ENCODE measurements around the gene FOXL2NB. TPM values are rescaled to one million over a fixed set of nuclear protein-coding genes. Genes with fewer than 3 reads are reported as not detected.

The FOXL2NB gene
- total RNA-seq, 1 experiment from 2014 or later = 11.4 TPM

DNA sequence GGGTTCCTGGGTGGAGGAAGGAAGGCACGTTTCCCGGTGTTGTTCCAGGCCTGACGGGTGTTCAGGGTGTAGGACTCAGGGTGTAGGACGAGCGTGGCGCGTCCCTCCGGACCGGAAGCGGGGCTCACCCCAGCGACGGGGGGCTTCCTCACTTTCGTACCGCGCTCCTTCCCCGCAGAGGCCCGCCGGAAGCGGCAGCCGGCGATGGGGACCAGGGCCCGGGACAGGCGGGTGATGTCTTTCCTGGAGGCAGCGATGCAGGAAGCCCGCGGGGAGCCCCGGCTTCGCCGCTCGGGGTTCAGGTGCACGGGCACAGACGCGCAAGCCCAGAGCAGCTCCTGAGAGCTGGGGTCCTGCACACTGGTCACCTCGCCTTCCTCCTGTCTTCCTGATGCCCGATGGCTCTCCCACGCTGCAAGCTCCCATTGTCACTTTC lies 13.4 kb downstream of the FOXL2NB start:
- H3K4me3 ChIP-seq (ENCODE audit: low read depth in 2 of 2, low read length in 2 of 2) = no peak overlapping the region
- DNase-seq (ENCODE audit: low read depth, low spot score) (no peak), ATAC-seq (no peak)
- H3K4me1 ChIP-seq (ENCODE audit: control insufficient read depth, insufficient read depth, low read length) = no peaks in the 10 kb centered on the region
- BruUV-seq (replicated peaks) = no TSS peak
- H3K36me3 ChIP-seq (ENCODE audit: control insufficient read depth, insufficient read depth, low read length) = no peaks in the 10 kb centered on the region
- intact Hi-C loops (cut with micrococcal nuclease; ENCODE audit: unreplicated experiment) (no loop called here), in situ Hi-C loops (cut with HindIII; ENCODE audit: low pct_unique_long_range_greater_than_20kb, low sequenced_read_pairs) (no loop called here)
- CTCF ChIA-PET = no interaction called here
- POLR2A ChIA-PET = no interaction called here
- TF ChIP-seq POLR2AphosphoS5 (IDR thresholded peaks at IDR 0.05; ENCODE audit: low read depth, low read length) (no peak), SIN3A (IDR thresholded peaks at IDR 0.05; ENCODE audit: borderline replicate concordance, insufficient read depth, low read depth, low read length) (no peak), TCF7L2 (IDR thresholded peaks at IDR 0.05; ENCODE audit: low read depth, low read length) (no peak)
- TF ChIP-seq, protein P1, sequence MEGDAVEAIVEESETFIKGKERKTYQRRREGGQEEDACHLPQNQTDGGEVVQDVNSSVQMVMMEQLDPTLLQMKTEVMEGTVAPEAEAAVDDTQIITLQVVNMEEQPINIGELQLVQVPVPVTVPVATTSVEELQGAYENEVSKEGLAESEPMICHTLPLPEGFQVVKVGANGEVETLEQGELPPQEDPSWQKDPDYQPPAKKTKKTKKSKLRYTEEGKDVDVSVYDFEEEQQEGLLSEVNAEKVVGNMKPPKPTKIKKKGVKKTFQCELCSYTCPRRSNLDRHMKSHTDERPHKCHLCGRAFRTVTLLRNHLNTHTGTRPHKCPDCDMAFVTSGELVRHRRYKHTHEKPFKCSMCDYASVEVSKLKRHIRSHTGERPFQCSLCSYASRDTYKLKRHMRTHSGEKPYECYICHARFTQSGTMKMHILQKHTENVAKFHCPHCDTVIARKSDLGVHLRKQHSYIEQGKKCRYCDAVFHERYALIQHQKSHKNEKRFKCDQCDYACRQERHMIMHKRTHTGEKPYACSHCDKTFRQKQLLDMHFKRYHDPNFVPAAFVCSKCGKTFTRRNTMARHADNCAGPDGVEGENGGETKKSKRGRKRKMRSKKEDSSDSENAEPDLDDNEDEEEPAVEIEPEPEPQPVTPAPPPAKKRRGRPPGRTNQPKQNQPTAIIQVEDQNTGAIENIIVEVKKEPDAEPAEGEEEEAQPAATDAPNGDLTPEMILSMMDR (IDR thresholded peaks at IDR 0.05) = no peak
- TF ChIP-seq, protein P2, sequence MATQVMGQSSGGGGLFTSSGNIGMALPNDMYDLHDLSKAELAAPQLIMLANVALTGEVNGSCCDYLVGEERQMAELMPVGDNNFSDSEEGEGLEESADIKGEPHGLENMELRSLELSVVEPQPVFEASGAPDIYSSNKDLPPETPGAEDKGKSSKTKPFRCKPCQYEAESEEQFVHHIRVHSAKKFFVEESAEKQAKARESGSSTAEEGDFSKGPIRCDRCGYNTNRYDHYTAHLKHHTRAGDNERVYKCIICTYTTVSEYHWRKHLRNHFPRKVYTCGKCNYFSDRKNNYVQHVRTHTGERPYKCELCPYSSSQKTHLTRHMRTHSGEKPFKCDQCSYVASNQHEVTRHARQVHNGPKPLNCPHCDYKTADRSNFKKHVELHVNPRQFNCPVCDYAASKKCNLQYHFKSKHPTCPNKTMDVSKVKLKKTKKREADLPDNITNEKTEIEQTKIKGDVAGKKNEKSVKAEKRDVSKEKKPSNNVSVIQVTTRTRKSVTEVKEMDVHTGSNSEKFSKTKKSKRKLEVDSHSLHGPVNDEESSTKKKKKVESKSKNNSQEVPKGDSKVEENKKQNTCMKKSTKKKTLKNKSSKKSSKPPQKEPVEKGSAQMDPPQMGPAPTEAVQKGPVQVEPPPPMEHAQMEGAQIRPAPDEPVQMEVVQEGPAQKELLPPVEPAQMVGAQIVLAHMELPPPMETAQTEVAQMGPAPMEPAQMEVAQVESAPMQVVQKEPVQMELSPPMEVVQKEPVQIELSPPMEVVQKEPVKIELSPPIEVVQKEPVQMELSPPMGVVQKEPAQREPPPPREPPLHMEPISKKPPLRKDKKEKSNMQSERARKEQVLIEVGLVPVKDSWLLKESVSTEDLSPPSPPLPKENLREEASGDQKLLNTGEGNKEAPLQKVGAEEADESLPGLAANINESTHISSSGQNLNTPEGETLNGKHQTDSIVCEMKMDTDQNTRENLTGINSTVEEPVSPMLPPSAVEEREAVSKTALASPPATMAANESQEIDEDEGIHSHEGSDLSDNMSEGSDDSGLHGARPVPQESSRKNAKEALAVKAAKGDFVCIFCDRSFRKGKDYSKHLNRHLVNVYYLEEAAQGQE (IDR thresholded peaks at IDR 0.05; ENCODE audit: insufficient read depth in 1 of 2, low read depth in 2 of 2, low read length in 1 of 2) = no peak
- H3K27me3 ChIP-seq (ENCODE audit: control insufficient read depth, insufficient read depth, low read length) = 0 out of 2 replicates have a peak, but pooled peaks cover 2% of the 10 kb centered on the region
- peaks cover 7% of the 10 kb centered on the region for H3K9me3 ChIP-seq (ENCODE audit: control insufficient read depth, insufficient read depth, low read depth, low read length)
- H3K27ac ChIP-seq (ENCODE audit: low read length) = no peak overlapping the region

DNA sequence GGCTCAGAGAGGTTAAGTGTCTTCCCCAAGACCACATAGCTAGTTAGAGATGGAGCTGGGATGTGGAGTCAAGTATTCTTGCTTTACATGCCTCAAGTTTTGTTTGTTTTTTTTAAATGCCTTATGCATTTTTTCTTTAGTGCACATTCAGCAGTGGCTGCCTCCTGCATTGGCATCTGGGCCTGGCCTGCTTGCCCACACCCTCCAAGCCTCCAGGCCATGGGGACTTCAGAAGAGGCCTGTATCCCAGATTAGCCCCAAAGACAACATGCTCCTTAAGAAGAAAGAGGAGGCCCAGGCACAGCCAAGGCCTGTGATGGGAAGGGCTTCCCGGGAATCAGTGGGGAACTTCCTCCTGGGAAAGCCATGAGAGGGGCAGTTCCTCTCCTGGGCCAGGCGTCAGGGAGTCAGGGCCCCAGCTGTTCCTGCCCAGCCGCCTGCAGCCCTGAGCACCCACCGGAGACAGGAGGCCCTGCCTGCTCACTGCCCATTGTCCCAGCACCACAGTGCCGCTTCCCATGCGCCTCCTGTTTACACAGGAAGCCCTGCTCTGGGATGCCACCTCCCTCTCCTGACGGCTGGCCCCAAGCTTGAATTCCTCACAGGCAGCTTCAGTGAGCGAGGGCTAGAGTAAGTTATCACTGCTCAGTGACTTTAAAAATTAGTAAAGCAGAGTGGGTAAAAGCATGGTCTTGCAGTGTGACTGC lies 16.0 kb downstream of the FOXL2NB start:
- BruUV-seq (replicated peaks) = no TSS peak
- no peak for ATAC-seq

More for the DNA sequence above, 16.0 kb downstream of the FOXL2NB start:
- in situ Hi-C loops (cut with HindIII; ENCODE audit: low pct_unique_long_range_greater_than_20kb, low sequenced_read_pairs) = no loop called here
- no peak overlapping the region for H3K27ac ChIP-seq (ENCODE audit: low read length)
- H3K27me3 ChIP-seq (ENCODE audit: control insufficient read depth, insufficient read depth, low read length) = no peaks in the 10 kb centered on the region
- peaks cover 7% of the 10 kb centered on the region for H3K9me3 ChIP-seq (ENCODE audit: control insufficient read depth, insufficient read depth, low read depth, low read length)
- ChIA-PET POLR2A (interaction anchor here (0.6 kb wide), 1 partner anchor 437 kb away, joined by 3 read pairs; no protein-coding TSS in a partner anchor), CTCF (interaction anchor here (1.0 kb wide), 1 partner anchor 27 kb away, joined by 3 read pairs; no protein-coding TSS in a partner anchor)
- no peaks in the 10 kb centered on the region for H3K4me1 ChIP-seq (ENCODE audit: control insufficient read depth, insufficient read depth, low read length)
- intact Hi-C loops (cut with micrococcal nuclease; ENCODE audit: unreplicated experiment) = no loop called here
- TF ChIP-seq, protein P2 (IDR thresholded peaks at IDR 0.05; ENCODE audit: insufficient read depth in 1 of 2, low read depth in 2 of 2, low read length in 1 of 2) = no peak
- TF ChIP-seq TCF7L2 (IDR thresholded peaks at IDR 0.05; ENCODE audit: low read depth, low read length) (no peak), SIN3A (IDR thresholded peaks at IDR 0.05; ENCODE audit: borderline replicate concordance, insufficient read depth, low read depth, low read length) (no peak), POLR2AphosphoS5 (IDR thresholded peaks at IDR 0.05; ENCODE audit: low read depth, low read length) (no peak)
- TF ChIP-seq, protein P1 (IDR thresholded peaks at IDR 0.05) = no peak
- DNase-seq (ENCODE audit: low read depth, low spot score) = no peak
- no peaks in the 10 kb centered on the region for H3K36me3 ChIP-seq (ENCODE audit: control insufficient read depth, insufficient read depth, low read length)
- no peak overlapping the region for H3K4me3 ChIP-seq (ENCODE audit: low read depth in 2 of 2, low read length in 2 of 2)

Data from Panc1 (cell line).